ENCODE data around the gene ZNF609.

DNA sequence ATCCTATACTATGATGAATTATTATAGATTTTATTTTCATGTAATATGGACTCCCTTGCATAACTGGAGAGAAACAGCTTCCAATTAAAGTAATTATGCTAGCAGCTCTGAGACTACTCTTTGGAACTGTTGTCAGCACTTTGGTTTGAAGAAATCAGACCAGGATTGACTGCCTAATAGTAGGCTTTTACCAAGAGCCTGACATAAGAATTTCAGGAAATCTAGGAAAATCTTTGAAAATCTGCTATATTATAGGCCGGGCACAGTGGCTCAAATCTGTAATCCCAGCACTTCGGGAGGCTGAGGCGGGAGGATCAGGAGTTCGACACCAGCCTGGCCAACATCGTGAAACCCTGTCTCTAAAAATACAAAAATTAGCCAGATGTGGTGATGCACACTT lies 62.9 kb downstream of the ZNF609 start:
- TF ChIP-seq CTCF (IDR thresholded peaks at IDR 0.05) (no peak), EZH2 (IDR thresholded peaks at IDR 0.05) (no peak), EZH2phosphoT487 (IDR thresholded peaks at IDR 0.05) (no peak)

Data from neural progenitor cell (in vitro differentiated cells).